Measurements from ENCODE around the gene CCHCR1. TPM values are rescaled to one million over a fixed set of nuclear protein-coding genes. Genes with fewer than 3 reads are reported as not detected.
A peak's percentile ranks its signal among the peaks of the same experiment; 100 is the strongest.
"Not testable (repeated sequence)": the region's sequence is repeated elsewhere in the genome, so short reads cannot be mapped to it uniquely, and the experiment has no call there.

Gene CCHCR1
- polyA plus RNA-seq, 1 donor from 2014 or later, result 19.7 TPM

- not testable (repeated sequence) for H3F3A ChIP-seq (ENCODE audit: insufficient read depth, low read length, poor library complexity, severe bottlenecking); H4K20me1 ChIP-seq (ENCODE audit: insufficient read depth); H2AFZ ChIP-seq (ENCODE audit: low read depth, low read length); H3K36me3 ChIP-seq (ENCODE audit: insufficient read depth, low read length); H3K79me2 ChIP-seq (replicated peaks; ENCODE audit: insufficient read depth, low read length); H3K9me3 ChIP-seq (ENCODE audit: low read length); H3K27me3 ChIP-seq (ENCODE audit: insufficient read depth, low read depth, low read length); H3K9me2 ChIP-seq (ENCODE audit: insufficient read depth, low read length); H3K27ac ChIP-seq (ENCODE audit: low read length); H3K4me2 ChIP-seq (ENCODE audit: low read length); H3K9ac ChIP-seq (ENCODE audit: low read length); H3K4me3 ChIP-seq (ENCODE audit: low read length)
- TF ChIP-seq, protein P1, sequence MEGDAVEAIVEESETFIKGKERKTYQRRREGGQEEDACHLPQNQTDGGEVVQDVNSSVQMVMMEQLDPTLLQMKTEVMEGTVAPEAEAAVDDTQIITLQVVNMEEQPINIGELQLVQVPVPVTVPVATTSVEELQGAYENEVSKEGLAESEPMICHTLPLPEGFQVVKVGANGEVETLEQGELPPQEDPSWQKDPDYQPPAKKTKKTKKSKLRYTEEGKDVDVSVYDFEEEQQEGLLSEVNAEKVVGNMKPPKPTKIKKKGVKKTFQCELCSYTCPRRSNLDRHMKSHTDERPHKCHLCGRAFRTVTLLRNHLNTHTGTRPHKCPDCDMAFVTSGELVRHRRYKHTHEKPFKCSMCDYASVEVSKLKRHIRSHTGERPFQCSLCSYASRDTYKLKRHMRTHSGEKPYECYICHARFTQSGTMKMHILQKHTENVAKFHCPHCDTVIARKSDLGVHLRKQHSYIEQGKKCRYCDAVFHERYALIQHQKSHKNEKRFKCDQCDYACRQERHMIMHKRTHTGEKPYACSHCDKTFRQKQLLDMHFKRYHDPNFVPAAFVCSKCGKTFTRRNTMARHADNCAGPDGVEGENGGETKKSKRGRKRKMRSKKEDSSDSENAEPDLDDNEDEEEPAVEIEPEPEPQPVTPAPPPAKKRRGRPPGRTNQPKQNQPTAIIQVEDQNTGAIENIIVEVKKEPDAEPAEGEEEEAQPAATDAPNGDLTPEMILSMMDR (IDR thresholded peaks at IDR 0.05; ENCODE audit: poor library complexity, severe bottlenecking), result peak; percentile 58
- TF ChIP-seq RAD21 (conservative IDR thresholded peaks at IDR 0.05) (peak; percentile 64), SMC3 (conservative IDR thresholded peaks at IDR 0.05; ENCODE audit: poor library complexity) (peak; percentile 56)
These were observed 35.0 kb upstream of the CCHCR1 start for GRCh38 chr6:31192431-31193105.

GRCh38 chr6:31190488-31190887, 32.9 kb upstream of the CCHCR1 start:
- no peak for TF ChIP-seq EZH2 (IDR thresholded peaks at IDR 0.05; ENCODE audit: borderline replicate concordance, insufficient read depth, low read length, poor library complexity, severe bottlenecking)
- TF ChIP-seq EP300 (conservative IDR thresholded peaks at IDR 0.05; ENCODE audit: poor library complexity, severe bottlenecking), result no peak
- TF ChIP-seq, protein P1 (IDR thresholded peaks at IDR 0.05; ENCODE audit: poor library complexity, severe bottlenecking), result no peak
- TF ChIP-seq RAD21 (conservative IDR thresholded peaks at IDR 0.05), result no peak
- TF ChIP-seq POLR2AphosphoS5 (IDR thresholded peaks at IDR 0.05), result no peak
- no peak for TF ChIP-seq MXI1 (conservative IDR thresholded peaks at IDR 0.05; ENCODE audit: poor library complexity, severe bottlenecking)
- no peak for TF ChIP-seq SMC3 (conservative IDR thresholded peaks at IDR 0.05; ENCODE audit: poor library complexity)
- TF ChIP-seq, protein P2, sequence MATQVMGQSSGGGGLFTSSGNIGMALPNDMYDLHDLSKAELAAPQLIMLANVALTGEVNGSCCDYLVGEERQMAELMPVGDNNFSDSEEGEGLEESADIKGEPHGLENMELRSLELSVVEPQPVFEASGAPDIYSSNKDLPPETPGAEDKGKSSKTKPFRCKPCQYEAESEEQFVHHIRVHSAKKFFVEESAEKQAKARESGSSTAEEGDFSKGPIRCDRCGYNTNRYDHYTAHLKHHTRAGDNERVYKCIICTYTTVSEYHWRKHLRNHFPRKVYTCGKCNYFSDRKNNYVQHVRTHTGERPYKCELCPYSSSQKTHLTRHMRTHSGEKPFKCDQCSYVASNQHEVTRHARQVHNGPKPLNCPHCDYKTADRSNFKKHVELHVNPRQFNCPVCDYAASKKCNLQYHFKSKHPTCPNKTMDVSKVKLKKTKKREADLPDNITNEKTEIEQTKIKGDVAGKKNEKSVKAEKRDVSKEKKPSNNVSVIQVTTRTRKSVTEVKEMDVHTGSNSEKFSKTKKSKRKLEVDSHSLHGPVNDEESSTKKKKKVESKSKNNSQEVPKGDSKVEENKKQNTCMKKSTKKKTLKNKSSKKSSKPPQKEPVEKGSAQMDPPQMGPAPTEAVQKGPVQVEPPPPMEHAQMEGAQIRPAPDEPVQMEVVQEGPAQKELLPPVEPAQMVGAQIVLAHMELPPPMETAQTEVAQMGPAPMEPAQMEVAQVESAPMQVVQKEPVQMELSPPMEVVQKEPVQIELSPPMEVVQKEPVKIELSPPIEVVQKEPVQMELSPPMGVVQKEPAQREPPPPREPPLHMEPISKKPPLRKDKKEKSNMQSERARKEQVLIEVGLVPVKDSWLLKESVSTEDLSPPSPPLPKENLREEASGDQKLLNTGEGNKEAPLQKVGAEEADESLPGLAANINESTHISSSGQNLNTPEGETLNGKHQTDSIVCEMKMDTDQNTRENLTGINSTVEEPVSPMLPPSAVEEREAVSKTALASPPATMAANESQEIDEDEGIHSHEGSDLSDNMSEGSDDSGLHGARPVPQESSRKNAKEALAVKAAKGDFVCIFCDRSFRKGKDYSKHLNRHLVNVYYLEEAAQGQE (IDR thresholded peaks at IDR 0.05; ENCODE audit: borderline replicate concordance), result no peak
- TF ChIP-seq TAF1 (IDR thresholded peaks at IDR 0.05; ENCODE audit: low read depth), result no peak
- Histone ChIP-seq H3K79me2 (replicated peaks; ENCODE audit: insufficient read depth, low read length) (no peaks in the 10 kb centered on the region), H3K36me3 (ENCODE audit: insufficient read depth, low read length) (no peaks in the 10 kb centered on the region), H3K9me2 (ENCODE audit: insufficient read depth, low read length) (no peaks in the 10 kb centered on the region), H4K20me1 (ENCODE audit: insufficient read depth) (no peaks in the 10 kb centered on the region), H3K27ac (ENCODE audit: low read length) (no peak overlapping the region), H3K27me3 (ENCODE audit: insufficient read depth, low read depth, low read length) (no peaks in the 10 kb centered on the region), H3K9me3 (ENCODE audit: low read length) (no peaks in the 10 kb centered on the region), H3K4me2 (ENCODE audit: low read length) (no peak overlapping the region), H3F3A (ENCODE audit: insufficient read depth, low read length, poor library complexity, severe bottlenecking) (no peaks in the 10 kb centered on the region), H2AFZ (ENCODE audit: low read depth, low read length) (no peak overlapping the region), H3K4me3 (ENCODE audit: low read length) (no peak overlapping the region), H3K9ac (ENCODE audit: low read length) (no peak overlapping the region)

DNA sequence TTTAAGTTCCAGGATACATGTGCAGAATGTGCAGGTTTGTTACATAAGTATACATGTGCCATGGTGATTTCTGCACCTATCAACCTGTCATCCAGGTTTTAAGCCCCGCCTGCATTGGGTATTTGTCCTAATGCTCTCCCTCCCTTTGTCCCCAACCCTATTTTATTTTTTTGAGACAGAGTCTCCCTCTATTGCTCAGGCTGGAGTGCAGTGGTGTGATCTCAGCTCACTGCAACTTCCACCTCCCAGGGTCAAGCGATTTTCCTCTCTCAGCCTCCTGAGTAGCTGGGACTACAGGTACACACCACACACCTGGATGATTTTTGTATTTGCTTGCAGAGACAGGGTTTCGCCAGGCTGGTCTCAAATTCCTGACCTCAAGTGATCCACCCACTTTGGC, 31.6 kb upstream of the CCHCR1 start:
- not testable (repeated sequence) for H3K27ac ChIP-seq (ENCODE audit: low read length); H3K36me3 ChIP-seq (ENCODE audit: insufficient read depth, low read length); H3K4me2 ChIP-seq (ENCODE audit: low read length); H4K20me1 ChIP-seq (ENCODE audit: insufficient read depth); H3K79me2 ChIP-seq (replicated peaks; ENCODE audit: insufficient read depth, low read length); H3K4me3 ChIP-seq (ENCODE audit: low read length); H2AFZ ChIP-seq (ENCODE audit: low read depth, low read length); H3F3A ChIP-seq (ENCODE audit: insufficient read depth, low read length, poor library complexity, severe bottlenecking); H3K27me3 ChIP-seq (ENCODE audit: insufficient read depth, low read depth, low read length); H3K9me3 ChIP-seq (ENCODE audit: low read length); H3K9ac ChIP-seq (ENCODE audit: low read length); H3K9me2 ChIP-seq (ENCODE audit: insufficient read depth, low read length)
